Urothelium cell line (cell line): ENCODE data around the gene CCP110.

ENCODE experiments used
- DNase-seq: peaks from one replicate; pipeline ENCODE4 v3.0.0; 2011; ENCODE audit warnings: low spot score, mixed read lengths
- FAIRE-seq: peaks from 2 replicates; lab custom pipeline; 2011; peaks lifted over from hg19 to GRCh38; lab: Jason Lieb, UNC

Gene CCP110

DNA sequence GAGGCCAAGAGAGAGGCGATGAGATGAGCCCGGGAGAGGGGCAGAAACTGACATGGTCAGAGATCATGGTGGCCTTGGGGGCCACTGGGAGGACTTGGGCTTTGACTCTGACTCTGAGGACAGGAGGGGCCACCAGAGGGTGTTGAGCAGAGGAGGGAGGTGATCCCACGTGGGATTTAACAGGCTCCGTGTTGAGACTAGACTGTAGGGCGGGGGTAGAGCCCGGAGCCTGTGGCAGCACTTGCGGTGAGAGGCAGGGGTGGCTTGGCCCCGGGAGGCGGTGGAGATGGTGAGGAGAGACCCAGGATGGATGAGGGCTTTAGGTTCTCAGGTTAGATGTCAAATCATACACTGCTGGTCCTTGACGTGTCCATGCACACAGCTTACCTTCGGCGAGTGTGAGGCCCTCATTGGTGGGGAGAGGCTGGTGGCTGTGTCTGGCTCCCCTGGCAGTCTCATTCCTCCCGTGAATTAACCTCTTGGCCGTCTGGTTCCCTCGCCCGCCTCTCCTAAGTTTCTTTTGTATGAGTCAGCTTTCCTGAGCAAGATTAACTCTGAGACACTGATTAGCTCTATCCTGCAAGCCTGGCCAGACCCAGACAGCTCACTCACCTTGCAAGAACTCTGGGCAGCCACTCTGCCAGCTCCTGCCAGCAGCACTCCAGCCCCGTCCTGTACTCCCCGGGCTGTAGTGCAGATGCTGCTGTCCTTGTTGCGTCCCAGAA lies 71.5 kb downstream of the CCP110 start:
- peak; percentile 54 for DNase-seq

DNA sequence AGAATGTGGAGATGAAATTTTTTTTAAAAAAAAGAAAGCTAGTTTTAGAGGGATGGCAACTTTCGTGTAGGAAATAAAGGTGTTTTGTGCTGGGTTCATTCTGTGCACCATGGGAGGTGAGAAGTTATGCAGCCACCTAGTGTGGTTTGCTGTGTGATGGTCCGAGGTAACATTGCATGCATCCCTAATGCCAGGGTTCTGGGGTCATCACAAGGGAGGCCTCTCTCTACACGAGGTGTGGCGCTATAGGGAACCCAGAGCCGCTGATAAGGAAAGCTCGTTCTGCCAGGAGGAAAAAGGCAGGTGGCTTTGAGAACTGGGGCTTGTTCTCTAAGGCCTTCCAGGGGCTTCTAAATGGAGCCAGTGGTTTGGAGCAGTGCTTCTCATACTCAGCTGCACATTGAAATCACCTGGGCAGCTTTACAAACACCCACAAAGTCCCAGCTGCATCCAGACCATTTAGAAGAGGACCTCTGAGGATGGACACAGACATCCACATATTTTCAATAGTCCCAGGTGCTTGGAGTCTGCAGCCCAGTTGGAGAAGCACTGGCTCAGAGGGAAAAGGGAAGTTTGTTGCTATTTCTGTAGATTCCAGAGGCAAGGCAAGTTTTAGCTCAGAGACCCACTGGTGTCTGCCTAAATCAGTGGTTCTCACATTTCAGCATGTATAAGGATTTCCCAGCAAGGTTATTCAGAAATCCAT lies 75.2 kb downstream of the CCP110 start:
- DNase-seq (no peak), FAIRE-seq (no peak)

More for the DNA sequence above, 71.5 kb downstream of the CCP110 start:
- no peak for FAIRE-seq

DNA sequence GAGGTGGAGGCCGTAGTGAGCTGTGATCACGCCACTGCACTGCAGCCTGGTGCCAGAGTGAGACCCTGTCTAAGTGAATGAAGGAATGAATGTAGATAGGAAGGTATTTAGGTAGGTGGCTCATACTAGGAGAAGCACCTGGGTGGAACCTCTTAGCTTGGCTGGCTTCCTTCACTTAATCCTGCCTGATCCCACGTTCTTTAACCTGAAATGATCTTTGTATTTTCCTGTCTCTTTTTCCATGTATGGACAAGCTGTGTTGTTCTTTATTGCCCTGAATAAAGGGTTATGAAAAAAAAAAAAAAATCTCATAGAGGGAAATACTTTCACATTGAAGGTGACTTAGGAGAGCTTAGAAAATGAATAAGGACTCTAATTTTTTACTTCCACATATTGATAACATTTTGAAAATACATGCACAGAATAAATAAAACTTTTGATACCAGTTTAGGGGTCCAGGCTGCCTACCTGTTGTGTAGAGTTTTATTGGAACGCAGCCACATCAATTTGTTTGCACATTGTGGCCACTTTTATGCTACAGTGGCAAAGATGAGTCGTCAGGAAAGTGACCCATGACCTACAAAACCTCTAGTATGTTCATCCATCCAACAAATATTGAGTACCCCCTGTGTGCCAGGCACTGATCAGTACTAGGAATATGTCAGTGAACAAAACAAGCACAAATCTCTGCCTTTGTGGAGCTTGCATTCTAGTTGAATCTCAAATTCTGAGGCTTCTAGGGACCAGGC lies 76.4 kb downstream of the CCP110 start:
- FAIRE-seq, result no peak
- no peak for DNase-seq

DNA sequence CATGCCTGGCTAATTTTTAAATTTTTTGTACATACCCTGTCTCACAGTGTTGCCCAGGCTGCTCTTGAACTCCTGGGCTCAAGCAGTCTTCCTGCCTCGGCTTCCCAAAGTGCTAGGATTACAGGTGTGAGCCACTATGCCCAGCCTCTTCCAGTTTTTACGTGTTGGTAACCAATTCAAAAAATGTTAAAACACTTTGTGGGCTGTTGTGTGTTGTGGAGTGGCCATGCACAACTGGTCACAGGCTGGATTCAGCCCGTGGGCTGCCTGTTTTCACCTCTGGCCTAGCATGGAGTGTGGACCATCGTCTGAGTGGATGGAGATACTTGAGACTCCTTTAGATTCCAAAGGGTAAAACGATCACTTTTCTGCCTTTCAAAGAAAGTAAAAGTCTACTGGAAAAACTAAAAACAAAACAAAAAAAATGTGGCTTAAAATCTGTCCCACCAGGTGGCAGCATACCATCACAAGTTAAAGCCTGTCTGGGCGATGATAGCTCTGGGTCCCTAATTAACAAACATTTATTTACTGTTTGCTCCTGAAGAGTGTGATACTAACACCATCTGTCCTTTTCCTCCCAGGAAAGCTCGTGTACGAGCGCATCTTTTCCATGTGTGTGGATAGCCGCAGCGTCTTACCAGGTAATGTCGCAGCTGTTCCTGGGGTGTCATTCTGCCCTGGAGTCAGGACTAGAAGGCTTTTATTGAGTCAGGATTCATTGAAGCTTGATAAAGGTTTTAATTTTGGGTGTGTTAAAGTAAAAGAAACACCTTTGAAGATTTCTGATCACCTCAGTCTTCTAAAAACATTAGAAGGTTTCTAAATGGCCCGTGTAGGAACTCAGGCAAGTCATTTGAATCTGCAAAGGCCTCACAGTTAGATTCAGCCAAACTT lies 77.6 kb downstream of the CCP110 start:
- peak; percentile 18 for DNase-seq
- FAIRE-seq, result no peak
